Chondrocyte (in vitro differentiated cells): ENCODE data around the gene NDRG3. TPM values are rescaled to one million over a fixed set of nuclear protein-coding genes. Genes with fewer than 3 reads are reported as not detected.

Experiments
- DNase-seq: peaks from one replicate; pipeline ENCODE4 v3.0.0; 2021; ENCODE audit warnings: mixed read lengths, low spot score
- H3K27ac Mint-ChIP-seq: one replicate; pipeline ENCODE4 v1.8.0; 2021; ENCODE audit warnings: mild to moderate bottlenecking, moderate library complexity, mixed read lengths; ENCODE audit not compliant: unreplicated experiment
- H3K27me3 Mint-ChIP-seq: 2 replicates; pipeline ENCODE4 v1.8.0; 2021; ENCODE audit warnings: low read depth, mixed read lengths
- H3K36me3 Mint-ChIP-seq: 2 replicates; pipeline ENCODE4 v1.8.0; 2021; ENCODE audit warnings: low read depth, mixed read lengths
- H3K4me1 Mint-ChIP-seq: 2 replicates; pipeline ENCODE4 v1.8.0; 2021; ENCODE audit warnings: low read depth, mild to moderate bottlenecking, mixed read lengths
- H3K4me3 Mint-ChIP-seq: one replicate; pipeline ENCODE4 v1.8.0; 2021; ENCODE audit warnings: mild to moderate bottlenecking, moderate library complexity, mixed read lengths; ENCODE audit not compliant: unreplicated experiment
- H3K9me3 Mint-ChIP-seq: 2 replicates; pipeline ENCODE4 v1.8.0; 2021; ENCODE audit warnings: low read depth, mixed read lengths
- CTCF ChIP-seq: fragments of 200-600 bp; sonication (generic); IDR thresholded peaks from 2 replicates; pipeline ENCODE4 v1.5.0; 2021; ENCODE audit warnings: antibody characterized with exemption, mild to moderate bottlenecking, moderate library complexity
- total RNA-seq: library from RNA; stranded (reverse); gene quantifications from 3 replicates; pipeline ENCODE4 v1.2.1, GENCODE V29; 2021

Gene NDRG3
- total RNA-seq, 1 donor from 2014 or later, result 27.6 TPM

GRCh38 chr20:36779656-36780025 lies 33.8 kb upstream of the NDRG3 start:
- TF ChIP-seq CTCF, result no peak
- Mint-ChIP-seq H3K36me3 (peaks cover 14% of the 10 kb centered on the region), H3K27me3 (no peaks in the 10 kb centered on the region), H3K4me1 (peaks cover 6% of the 10 kb centered on the region), H3K9me3 (no peaks in the 10 kb centered on the region), H3K27ac (peak overlapping the region; percentile 59), H3K4me3 (no peak overlapping the region)
- DNase-seq, result no peak

GRCh38 chr20:36778831-36779655 lies 33.2 kb upstream of the NDRG3 start:
- Mint-ChIP-seq H3K27ac (no peak overlapping the region), H3K27me3 (no peaks in the 10 kb centered on the region), H3K9me3 (no peaks in the 10 kb centered on the region), H3K4me3 (no peak overlapping the region), H3K4me1 (peaks cover 8% of the 10 kb centered on the region), H3K36me3 (peaks cover 9% of the 10 kb centered on the region)
- no peak for TF ChIP-seq CTCF
- no peak for DNase-seq

GRCh38 chr20:36777576-36777975 lies 31.7 kb upstream of the NDRG3 start:
- Mint-ChIP-seq H3K27me3 (no peaks in the 10 kb centered on the region), H3K27ac (peak overlapping the region; percentile 54), H3K9me3 (no peaks in the 10 kb centered on the region), H3K36me3 (peaks cover 2% of the 10 kb centered on the region), H3K4me1 (peaks cover 16% of the 10 kb centered on the region), H3K4me3 (no peak overlapping the region)
- no peak for DNase-seq
- TF ChIP-seq CTCF, result no peak

GRCh38 chr20:36777167-36777566 lies 31.3 kb upstream of the NDRG3 start:
- Mint-ChIP-seq H3K27me3 (no peaks in the 10 kb centered on the region), H3K27ac (peak overlapping the region; percentile 54), H3K4me1 (peaks cover 18% of the 10 kb centered on the region), H3K4me3 (no peak overlapping the region), H3K9me3 (no peaks in the 10 kb centered on the region), H3K36me3 (peaks cover 2% of the 10 kb centered on the region)
- DNase-seq, result no peak
- TF ChIP-seq CTCF, result no peak

- H3K27me3 Mint-ChIP-seq, result no peaks in the 10 kb centered on the region
- peaks cover 23% of the 10 kb centered on the region for H3K4me1 Mint-ChIP-seq
- peaks cover 2% of the 10 kb centered on the region for H3K36me3 Mint-ChIP-seq
- peak overlapping the region; percentile 14 for H3K27ac Mint-ChIP-seq
- no peak overlapping the region for H3K4me3 Mint-ChIP-seq
- no peak for DNase-seq
- TF ChIP-seq CTCF, result no peak
- no peaks in the 10 kb centered on the region for H3K9me3 Mint-ChIP-seq
Observed at GRCh38 chr20:36775826-36776225, 29.9 kb upstream of the NDRG3 start.
